Nucleus accumbens (tissue), 56 donors: Measurements from ENCODE around the gene CARNS1.
"Not testable (repeated sequence)": the region's sequence is repeated elsewhere in the genome, so short reads cannot be mapped to it uniquely, and the experiment has no call there.

Source experiments
- DNase-seq, 56 donors: peaks; one replicate each; lab custom pipeline; 2025; lab: John Stamatoyannopoulos, UW

Gene CARNS1

DNA sequence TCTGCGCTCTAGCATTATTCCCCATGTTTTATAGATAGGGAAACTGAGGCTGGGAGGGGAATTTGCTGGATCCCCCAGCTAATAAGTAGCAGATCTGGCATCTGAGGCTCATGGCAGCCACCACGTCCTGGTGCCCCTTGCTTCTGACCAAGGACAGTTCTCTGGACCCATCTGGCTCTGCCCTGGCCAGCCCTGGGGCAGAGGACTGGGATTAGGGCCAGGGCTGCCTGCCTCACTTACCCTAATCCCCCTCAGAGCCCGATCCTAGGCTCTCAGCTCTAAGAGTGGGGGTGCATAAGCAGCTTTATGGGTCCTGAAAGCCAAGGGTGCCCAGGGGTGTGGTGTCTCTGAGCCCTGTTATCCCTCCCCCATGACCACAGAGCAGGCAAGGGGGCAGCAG lies 39.6 kb downstream of the CARNS1 start, which contains the start of gene CABP4:
TSS of gene CABP4 (plus strand) at position 301 of the 400 bp plus-strand sequence. CDS start at position 371, 70 bp downstream.
- no peak for DNase-seq

- DNase-seq, result no peak
These were observed 40.7 kb downstream of the CARNS1 start for GRCh38 chr11:67456068-67456705.

- DNase-seq, result no peak
These were observed 42.0 kb downstream of the CARNS1 start for GRCh38 chr11:67457453-67457852.

DNA sequence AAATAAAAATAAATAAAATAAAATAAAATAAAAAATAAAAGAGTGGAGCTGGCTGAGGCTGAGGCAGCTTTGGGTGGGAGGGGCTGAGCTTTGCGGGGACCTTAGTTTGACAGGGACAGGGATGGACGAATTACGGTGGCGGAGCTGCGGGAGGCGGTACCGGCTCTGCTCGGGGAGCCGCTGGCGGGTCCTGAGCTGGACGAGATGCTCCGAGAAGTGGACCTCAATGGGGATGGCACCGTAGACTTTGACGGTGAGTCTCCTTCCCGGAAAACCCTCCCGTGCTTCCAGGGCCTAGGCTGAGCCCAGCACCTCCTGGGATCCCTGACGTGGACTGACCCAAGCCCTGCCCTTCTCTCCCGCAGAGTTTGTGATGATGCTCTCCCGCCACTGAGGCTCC lies 42.8 kb downstream of the CARNS1 start:
- DNase-seq, result no peak

- no peak for DNase-seq
These were observed 47.7 kb downstream of the CARNS1 start for GRCh38 chr11:67463186-67463585.

DNA sequence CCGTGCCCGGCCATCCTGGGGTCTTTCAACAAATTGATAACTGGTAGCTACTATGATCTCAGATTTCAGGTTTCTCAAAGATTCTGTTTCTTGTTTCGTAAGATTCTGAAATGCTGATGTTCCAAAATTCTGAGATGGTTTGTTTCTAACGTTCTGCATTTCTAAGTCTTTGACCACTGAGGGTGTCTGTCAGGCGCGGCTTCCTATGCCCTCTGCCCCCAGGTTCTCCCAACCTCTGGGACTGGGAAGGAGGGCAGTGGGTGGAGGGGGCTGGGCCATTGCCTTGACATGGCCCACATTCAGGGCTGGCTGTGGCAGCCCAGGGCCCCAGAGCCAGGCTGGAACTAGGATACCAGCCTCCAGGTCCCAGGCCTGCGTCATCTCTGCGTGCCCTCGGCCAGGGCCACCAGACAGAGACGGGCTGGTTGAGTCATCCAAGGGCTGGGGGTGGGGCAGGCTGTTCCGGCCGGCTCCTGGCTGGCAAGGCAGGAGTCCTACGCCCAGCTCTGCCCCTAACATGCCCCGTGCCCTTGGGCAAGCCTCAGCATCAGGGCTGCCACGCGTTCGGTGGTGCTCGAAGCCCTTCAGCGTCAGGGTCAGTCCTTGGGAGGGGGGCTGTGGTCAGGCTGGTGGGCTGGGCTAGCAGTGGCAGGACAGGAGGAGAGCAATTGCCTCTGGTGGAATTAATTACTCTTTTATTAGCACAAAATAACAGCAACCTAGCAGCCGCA lies 48.4 kb downstream of the CARNS1 start:
- peak in 15 of 56 donors; percentile 12 to 79 (median 32) for DNase-seq

DNA sequence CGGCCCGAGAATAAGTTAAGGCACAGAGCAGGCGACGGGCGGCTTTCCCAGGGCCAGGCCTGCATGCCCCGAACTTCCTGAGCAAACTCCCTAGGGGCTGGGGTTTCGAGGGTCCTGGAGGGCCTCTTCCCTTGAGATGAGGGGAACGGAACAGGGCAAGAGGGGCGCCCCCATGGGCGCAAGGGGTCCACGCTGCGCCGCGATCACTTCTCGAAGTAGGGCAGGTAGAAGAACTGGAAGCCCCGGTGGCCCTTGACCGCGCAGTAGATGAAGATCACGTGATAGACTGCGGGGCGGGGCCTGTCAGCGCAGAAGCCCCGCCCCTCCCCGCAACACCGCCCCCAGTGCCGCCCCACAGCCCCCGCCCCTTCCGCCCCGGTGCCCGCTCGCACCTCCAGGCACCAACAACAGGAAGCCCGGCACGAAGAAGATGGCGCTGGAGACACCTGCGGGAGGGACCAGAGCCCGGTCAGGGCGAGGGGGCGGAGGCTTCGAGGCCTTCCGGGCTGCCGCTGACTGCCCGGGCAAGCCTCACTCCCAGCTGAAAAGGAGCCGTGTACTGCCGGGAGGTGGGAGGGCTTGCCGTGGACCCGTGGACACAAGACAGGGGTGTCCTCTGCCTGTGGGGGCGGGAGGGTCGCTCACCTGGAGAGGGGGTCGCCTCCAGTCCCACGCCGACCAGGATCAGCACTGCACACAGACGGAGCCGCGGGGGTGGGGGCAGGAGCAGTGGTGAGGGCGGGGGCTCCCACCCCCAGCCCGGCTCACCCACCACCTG lies 49.1 kb downstream of the CARNS1 start:
- peak in 51 of 56 donors; percentile 22 to 88 (median 68) for DNase-seq

GRCh38 chr11:67465189-67465510 lies 49.7 kb downstream of the CARNS1 start:
- no peak for DNase-seq

DNA sequence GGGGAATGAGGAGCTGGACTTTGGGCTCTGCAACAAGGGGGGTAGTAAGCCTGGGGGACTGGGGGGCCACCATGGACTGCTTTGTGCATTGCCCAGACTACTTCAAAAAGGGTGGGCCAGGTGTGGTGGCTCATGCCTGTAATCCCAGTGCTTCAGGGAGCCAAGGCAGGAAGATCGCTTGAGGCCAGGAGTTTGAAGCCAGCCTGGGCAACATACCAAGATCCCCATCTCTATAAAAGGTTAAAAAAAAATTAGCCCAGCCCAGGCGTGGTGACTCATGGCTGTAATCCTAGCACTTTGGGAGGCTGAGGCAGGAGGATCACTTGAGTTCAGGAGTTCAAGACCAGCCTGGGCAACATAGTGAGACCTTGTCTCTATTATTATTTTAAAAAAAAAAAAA lies 50.1 kb downstream of the CARNS1 start:
- DNase-seq, result not testable (repeated sequence)

DNA sequence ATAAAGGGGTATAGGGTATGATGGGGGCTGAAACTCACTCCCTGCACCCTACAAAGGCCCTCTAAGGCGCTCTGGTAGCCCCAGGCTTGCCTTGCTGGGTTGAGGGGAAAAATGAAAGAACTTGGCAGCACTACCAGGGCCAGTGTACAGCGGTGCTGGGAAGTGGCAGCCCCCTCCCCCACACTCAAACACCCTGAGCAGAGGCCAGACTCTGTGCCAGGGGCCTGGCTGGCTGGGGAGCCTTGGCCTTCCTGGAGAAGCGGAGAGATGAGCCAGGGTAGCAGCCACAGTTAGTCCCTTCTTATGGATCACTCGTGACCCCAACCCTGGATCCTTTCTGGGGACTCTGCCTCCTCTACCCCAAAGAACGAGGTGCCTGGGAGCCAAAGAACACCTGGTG lies 50.9 kb downstream of the CARNS1 start:
- peak in 7 of 56 donors; percentile 14 to 39 (median 24) for DNase-seq

DNA sequence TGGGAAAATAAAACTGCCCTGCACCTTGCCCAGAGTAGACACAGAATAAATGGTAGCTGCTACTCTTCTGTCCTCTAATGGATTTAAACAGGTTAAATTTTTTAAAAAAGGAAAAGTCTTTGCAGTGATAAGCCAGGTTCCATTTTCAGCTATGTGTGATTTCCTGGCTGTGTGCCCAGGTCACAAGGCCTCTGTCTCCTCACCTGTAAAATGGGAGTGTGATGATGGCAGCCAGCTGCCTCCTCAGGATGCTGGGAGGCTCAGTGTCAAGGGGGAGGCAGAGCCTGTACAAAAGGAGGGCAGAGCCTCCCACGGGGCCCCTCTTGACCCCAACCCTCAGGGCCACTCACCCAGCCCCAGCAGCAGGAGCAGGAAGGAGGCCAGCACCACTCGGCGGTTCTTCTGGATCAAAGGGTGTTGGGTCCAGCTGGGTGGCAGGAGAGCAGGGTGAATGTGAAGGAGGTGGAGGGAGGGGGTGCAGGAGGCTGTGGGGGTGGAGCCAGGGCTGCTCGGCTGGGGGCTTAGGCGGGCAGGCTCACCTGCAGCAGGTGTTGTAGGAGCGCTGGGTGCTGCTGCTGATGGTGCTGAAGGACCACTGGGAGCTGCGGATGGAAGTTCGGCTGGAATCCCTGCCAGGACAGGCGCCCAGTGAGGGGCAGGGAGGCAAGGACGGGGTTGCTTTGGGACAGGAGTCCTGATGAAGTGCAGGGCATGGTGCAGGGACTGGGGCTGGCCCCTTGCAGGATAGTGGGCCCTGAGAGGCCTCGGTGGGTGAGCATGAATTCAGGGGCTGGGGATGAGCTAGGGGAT lies 51.7 kb downstream of the CARNS1 start:
- DNase-seq, result no peak

DNA sequence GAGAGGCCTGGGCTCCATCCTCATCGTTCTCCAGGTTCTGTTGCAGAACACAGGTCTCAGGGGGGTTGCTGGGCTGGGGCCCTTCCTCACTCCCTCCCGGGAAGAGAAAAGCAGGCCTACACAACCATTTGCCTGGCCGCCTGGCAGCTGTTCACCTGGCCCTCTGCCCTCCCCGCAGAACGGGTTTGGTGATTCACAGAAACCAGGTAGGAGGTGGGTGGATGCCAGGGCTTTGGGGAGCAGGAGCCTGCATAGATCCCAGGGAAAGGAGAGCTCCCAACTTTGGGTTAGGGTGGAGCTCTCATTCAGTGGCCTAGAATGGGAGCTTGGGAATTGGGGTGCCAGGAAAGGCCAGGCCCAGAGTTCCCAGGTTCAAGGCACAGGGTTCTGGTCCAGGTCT lies 52.6 kb downstream of the CARNS1 start:
- peak in 22 of 56 donors; percentile 14 to 54 (median 34) for DNase-seq

GRCh38 chr11:67468456-67468758 lies 52.9 kb downstream of the CARNS1 start:
- DNase-seq, result no peak

GRCh38 chr11:67468759-67469507 lies 53.5 kb downstream of the CARNS1 start, which contains the start of gene TMEM134:
Gene TMEM134 (minus strand): TSS chr11:67469251. CDS start chr11:67469192, 59 bp downstream.
- DNase-seq, result peak; percentile 50 to 97 (median 90)

- no peak for DNase-seq
These were observed 54.0 kb downstream of the CARNS1 start for GRCh38 chr11:67469508-67469811.

DNA sequence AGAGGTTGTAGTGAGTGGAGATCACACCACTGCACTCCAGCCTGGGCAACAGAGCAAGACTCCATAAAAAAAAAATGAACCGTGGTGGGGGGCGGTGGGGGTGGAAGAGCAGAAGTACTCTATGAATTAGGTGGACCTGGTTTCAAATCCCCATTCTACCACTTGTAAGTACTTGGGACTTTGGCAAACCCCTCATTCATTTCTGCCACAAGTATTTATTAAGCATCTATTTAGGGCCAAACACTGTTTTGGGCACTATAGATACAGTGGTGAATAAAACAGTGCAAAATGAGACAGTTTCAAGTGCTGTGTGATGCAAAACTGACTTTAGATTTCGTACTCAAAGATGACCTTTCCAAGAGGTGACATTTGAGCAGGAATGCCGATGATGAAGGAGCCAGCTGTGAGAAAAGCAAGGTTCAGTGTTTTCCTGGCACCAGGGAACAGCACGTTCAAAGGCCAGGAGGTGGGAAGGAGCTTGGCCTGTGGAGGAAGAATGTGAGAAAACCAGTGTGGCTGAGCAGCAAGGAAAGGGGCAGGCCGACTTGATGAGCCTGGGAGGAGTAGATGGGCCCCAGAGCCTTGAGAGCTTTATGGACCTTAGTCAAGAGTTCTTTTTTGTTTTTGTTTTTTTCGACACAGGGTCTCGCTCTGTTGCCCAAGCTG lies 55.0 kb downstream of the CARNS1 start:
- no peak for DNase-seq

DNA sequence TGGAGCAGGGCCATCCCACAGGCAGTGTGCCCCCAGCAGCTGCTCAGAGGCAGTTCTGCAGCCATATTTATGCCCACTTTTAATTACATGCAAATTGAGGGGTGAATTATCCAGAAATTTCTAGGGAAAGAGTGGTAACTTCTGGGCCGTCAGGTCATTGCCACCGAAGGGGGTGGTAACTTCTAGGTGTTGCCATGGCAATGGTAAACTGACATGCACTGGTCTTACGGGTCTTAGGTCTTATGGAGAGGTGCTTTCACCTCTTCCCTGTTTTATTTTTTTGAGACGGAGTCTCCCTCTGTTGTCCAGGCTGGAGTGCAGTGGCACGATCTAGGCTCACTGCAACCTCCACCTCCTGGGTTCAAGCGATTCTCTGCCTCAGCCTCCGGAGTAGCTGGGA lies 57.4 kb downstream of the CARNS1 start:
- no peak for DNase-seq
